Femur (tissue), 1 donor: ENCODE measurements around the gene ENDOG.
A peak's percentile ranks its signal among the peaks of the same experiment; 100 is the strongest.
"Not testable (repeated sequence)": the region's sequence is repeated elsewhere in the genome, so short reads cannot be mapped to it uniquely, and the experiment has no call there.

Source experiments
- DNase-seq: peaks from one replicate; pipeline ENCODE4 v3.0.0-alpha.2; 2017

Gene ENDOG

GRCh38 chr9:128818099-128818838, at the start of gene ENDOG:
Gene ENDOG (plus strand): TSS chr9:128818500. CDS start chr9:128818685, 185 bp downstream.
- peak; percentile 98 for DNase-seq

GRCh38 chr9:128768606-128769005, 49.7 kb upstream of the ENDOG start:
- no peak for DNase-seq

GRCh38 chr9:128770286-128771030, 47.8 kb upstream of the ENDOG start:
- DNase-seq: no peak

- DNase-seq: no peak
Measured at GRCh38 chr9:128771094-128771721, 47.1 kb upstream of the ENDOG start.

- DNase-seq: peak; percentile 94
Measured at GRCh38 chr9:128771745-128772519, 46.4 kb upstream of the ENDOG start, which contains the start of gene ZER1. Gene ZER1 (minus strand): TSS chr9:128771927. CDS start chr9:128755565, 16,362 bp downstream.

GRCh38 chr9:128773049-128773448, 45.3 kb upstream of the ENDOG start:
- no peak for DNase-seq

GRCh38 chr9:128774804-128775203, 43.5 kb upstream of the ENDOG start:
- DNase-seq: no peak

GRCh38 chr9:128780093-128780492, 38.2 kb upstream of the ENDOG start:
- not testable (repeated sequence) for DNase-seq

- DNase-seq: no peak
Measured at GRCh38 chr9:128781187-128782070, 36.9 kb upstream of the ENDOG start.

GRCh38 chr9:128782669-128783068, 35.6 kb upstream of the ENDOG start:
- DNase-seq: no peak

GRCh38 chr9:128785427-128785826, 32.9 kb upstream of the ENDOG start:
- DNase-seq: no peak

GRCh38 chr9:128786681-128787601, 31.4 kb upstream of the ENDOG start, which contains the start of gene TBC1D13:
Gene TBC1D13 (plus strand): TSS chr9:128787253. CDS start chr9:128787354, 101 bp downstream.
- peak; percentile 93 for DNase-seq

GRCh38 chr9:128787659-128788058, 30.6 kb upstream of the ENDOG start:
- DNase-seq: peak; percentile 48

GRCh38 chr9:128788445-128788844, 29.9 kb upstream of the ENDOG start:
- DNase-seq: no peak

GRCh38 chr9:128790536-128790935, 27.8 kb upstream of the ENDOG start:
- DNase-seq: no peak

GRCh38 chr9:128792134-128792533, 26.2 kb upstream of the ENDOG start:
- no peak for DNase-seq

GRCh38 chr9:128792978-128793686, 25.2 kb upstream of the ENDOG start:
- DNase-seq: no peak

GRCh38 chr9:128794961-128795360, 23.3 kb upstream of the ENDOG start:
- not testable (repeated sequence) for DNase-seq

- no peak for DNase-seq
Measured at GRCh38 chr9:128798896-128799295, 19.4 kb upstream of the ENDOG start.

GRCh38 chr9:128800061-128800460, 18.2 kb upstream of the ENDOG start:
- DNase-seq: no peak
